Adipocyte (in vitro differentiated cells): ENCODE data around the gene GRHL1.

Experiments used
- DNase-seq: peaks from one replicate; pipeline ENCODE4 v3.0.0-alpha.2; 2015; ENCODE audit warnings: low read depth
- H3K27me3 ChIP-seq: replicated peaks from 2 replicates; pipeline ENCODE4 v1.7.0; 2013; ENCODE audit warnings: mild to moderate bottlenecking, low read length, moderate library complexity; ENCODE audit not compliant: control insufficient read depth, insufficient read depth
- H3K36me3 ChIP-seq: 2 replicates; pipeline ENCODE4 v1.7.0; 2013; ENCODE audit warnings: low read length, mild to moderate bottlenecking, moderate library complexity; ENCODE audit not compliant: control insufficient read depth, insufficient read depth, severe bottlenecking
- H3K4me1 ChIP-seq: 2 replicates; pipeline ENCODE4 v1.7.0; 2013; ENCODE audit warnings: mild to moderate bottlenecking, low read length, moderate library complexity; ENCODE audit not compliant: control insufficient read depth, insufficient read depth
- H3K4me3 ChIP-seq: 2 replicates; pipeline ENCODE4 v1.7.0; 2013; ENCODE audit warnings: mild to moderate bottlenecking, low read length, moderate library complexity
- H3K9ac ChIP-seq: 2 replicates; pipeline ENCODE4 v1.7.0; 2013; ENCODE audit warnings: mild to moderate bottlenecking, low read length, moderate library complexity
- H3K9me3 ChIP-seq: 2 replicates; pipeline ENCODE4 v1.7.0; 2013; ENCODE audit warnings: mild to moderate bottlenecking, low read length, moderate library complexity; ENCODE audit not compliant: control insufficient read depth

GRHL1 gene

DNA sequence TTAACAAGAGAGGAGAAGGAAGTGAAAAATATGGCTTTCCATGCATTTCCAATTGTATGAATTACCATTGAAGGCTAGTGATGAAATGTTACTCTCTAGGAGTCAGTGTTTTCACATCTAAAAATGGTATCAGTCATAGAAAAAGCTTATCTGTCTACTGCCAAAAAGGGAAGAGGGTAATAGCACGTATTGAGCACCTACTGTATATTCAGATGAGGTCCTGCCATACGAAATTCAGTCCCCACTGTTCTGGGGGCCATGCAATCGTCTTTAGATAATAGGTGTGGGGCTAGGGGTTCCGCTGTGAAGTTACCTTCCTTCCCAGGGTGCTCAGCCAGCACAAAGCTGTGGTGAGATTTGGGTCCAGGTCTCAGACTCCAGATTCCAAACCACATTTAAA is 14.2 kb upstream of the GRHL1 start:
- Histone ChIP-seq H3K36me3 (peaks cover 26% of the 10 kb centered on the region), H3K27me3 (no peaks in the 10 kb centered on the region), H3K9me3 (no peaks in the 10 kb centered on the region), H3K9ac (no peak overlapping the region), H3K4me1 (peaks cover 12% of the 10 kb centered on the region), H3K4me3 (no peak overlapping the region)
- no peak for DNase-seq

DNA sequence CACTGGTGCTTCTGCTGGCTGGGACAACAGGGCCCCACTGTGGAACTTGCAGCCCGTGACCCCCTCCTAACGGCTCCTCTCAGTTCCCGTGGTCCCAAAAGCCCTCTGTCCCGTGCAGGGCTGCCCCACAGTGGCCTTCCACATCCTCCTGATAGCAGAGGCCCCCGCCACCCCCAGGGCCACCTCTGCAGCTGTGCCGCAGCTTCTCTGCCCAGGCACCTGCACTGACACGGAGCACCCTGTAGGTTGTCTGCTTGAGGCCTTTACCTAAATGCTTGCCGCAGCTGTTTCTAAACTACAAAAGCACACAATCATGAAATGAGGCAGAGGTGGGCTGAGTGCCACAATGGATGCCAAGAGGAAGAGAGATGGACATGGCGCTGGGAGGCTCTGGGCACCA is 13.5 kb upstream of the GRHL1 start:
- DNase-seq = no peak
- Histone ChIP-seq H3K27me3 (no peaks in the 10 kb centered on the region), H3K9ac (no peak overlapping the region), H3K36me3 (peaks cover 22% of the 10 kb centered on the region), H3K4me1 (peaks cover 12% of the 10 kb centered on the region), H3K9me3 (no peaks in the 10 kb centered on the region), H3K4me3 (no peak overlapping the region)

DNA sequence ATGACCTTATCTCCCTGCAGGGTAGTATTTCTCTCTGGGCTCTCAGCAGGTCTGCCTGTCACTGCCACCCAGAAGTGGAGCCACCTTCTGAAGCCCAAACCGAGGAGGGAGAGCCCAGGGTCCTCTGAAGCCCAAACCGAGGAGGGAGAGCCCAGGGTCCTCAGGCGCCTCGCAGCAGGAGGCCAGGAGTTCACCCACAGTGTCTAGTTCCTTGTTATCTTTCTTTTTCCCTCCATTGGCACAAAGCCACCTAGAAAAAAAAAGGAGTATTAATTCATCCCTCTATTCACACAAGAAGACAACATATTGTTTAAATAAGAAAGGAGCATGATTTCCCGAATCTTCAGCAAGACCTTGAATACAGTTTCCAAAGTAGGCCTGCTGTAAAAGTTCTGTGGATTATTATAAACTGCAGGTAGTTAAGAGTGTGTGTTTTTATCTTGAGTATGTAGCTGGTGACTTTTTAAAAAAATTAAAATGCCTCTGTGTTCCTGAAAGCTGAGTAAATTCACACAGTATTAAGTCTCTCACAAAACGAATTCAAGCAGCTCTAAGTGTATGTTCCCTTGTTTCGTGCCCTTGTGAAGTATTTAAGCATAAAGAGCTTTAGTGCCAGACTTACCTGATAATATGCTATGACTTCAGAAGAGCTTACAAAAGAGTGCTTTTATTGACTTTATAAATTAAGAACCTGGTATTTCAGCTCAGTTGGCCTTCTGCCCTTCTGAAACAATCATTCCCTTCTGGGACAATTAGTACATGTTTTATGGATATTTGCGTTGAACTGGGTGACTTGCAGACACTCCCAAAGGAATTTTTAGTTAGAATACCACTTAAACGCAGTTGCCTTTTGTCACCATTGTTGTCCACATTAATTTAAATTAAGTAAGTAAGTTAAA is 11.7 kb upstream of the GRHL1 start:
- Histone ChIP-seq H3K36me3 (peaks cover 6% of the 10 kb centered on the region), H3K4me1 (peaks cover 16% of the 10 kb centered on the region), H3K4me3 (no peak overlapping the region), H3K9ac (no peak overlapping the region), H3K27me3 (no peaks in the 10 kb centered on the region), H3K9me3 (no peaks in the 10 kb centered on the region)
- no peak for DNase-seq

DNA sequence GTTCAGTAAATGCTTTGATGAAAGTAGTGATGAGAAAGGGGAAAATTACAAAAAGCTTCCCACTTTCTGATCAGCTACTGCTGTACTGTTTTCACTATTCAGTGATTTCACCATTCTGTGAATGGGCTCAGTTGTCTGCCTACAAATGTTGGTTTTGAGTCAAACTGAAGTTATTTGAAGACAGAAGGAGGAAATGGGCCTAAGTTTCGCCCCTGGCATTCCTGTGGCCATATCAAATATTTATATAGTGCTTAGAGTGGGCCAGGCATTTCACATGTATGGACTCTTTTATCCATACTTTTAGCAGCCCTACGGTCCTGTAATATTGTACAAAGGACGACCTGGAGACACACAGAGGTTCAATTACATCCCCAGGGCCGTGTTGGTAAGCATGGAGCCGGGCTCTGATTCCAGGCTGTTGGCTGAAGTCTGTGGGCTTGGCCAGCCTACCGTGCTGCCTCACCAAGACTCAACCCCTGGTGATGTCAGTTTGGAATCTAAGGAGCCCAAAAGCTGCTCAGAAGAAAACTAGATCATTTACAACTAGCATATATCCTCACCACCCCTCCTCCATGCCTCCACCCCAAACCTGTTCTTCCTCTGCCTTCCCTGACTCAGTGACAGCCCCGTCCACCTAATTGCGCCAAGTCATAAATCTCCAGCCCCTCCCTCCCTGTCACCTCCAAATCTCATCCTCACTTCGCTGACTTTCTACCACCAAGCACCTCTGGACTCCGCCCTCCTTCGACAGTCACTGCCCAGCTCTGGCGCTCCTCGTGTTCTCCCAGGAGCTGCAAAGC is 10.1 kb upstream of the GRHL1 start:
- H3K36me3 ChIP-seq = no peaks in the 10 kb centered on the region
- H3K4me3 ChIP-seq = no peak overlapping the region
- H3K4me1 ChIP-seq = peaks cover 16% of the 10 kb centered on the region
- H3K9me3 ChIP-seq = no peaks in the 10 kb centered on the region
- peak; percentile 76 for DNase-seq
- H3K27me3 ChIP-seq = peaks cover 8% of the 10 kb centered on the region
- H3K9ac ChIP-seq = no peak overlapping the region

DNA sequence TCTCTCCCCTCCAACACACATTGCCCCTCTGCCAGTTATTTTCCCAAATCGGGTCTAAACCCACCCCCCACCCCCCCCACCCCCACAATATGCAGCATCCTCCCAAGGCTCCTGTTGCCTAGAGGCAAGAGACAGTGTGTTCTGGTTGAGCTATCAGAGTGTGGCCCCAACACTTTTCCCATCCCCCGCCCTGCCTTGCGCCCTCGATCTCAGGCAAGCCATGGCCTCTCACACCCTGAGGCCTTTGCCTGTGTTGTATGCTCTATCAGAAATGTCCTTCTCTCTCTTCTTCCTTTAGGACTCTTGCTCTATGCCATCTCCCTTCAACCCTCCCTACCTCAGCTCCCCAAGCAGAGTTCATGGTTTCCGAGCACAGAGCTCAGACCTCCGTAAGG is 9.5 kb upstream of the GRHL1 start:
- no peaks in the 10 kb centered on the region for H3K9me3 ChIP-seq
- H3K4me1 ChIP-seq = peaks cover 16% of the 10 kb centered on the region
- peaks cover 8% of the 10 kb centered on the region for H3K27me3 ChIP-seq
- H3K4me3 ChIP-seq = no peak overlapping the region
- DNase-seq = no peak
- H3K9ac ChIP-seq = no peak overlapping the region
- no peaks in the 10 kb centered on the region for H3K36me3 ChIP-seq

DNA sequence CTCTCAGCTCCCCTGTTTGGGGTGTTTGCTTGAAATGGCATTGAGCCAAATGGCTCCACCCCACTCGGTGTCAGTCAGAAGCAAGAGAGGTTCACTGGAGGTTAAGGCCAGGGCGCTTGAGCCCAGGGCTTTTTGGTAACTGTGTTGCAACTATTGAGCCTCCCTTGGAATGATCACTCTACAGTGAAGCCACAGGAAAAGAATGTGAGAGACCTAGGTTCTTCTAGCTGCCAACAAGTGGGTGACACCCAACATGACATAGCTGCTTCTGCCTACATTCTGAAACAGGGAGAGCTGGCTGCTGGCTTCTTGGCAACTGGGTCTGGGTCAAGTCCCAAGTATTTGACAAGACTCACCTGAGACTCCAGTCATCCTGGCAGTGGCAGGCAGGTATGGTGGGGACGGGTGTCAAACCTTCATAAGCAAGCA is 7.1 kb upstream of the GRHL1 start:
- H3K27me3 ChIP-seq = peaks cover 8% of the 10 kb centered on the region
- peak; percentile 20 for DNase-seq
- no peaks in the 10 kb centered on the region for H3K9me3 ChIP-seq
- no peaks in the 10 kb centered on the region for H3K36me3 ChIP-seq
- H3K9ac ChIP-seq = no peak overlapping the region
- H3K4me3 ChIP-seq = no peak overlapping the region
- H3K4me1 ChIP-seq = peaks cover 16% of the 10 kb centered on the region

DNA sequence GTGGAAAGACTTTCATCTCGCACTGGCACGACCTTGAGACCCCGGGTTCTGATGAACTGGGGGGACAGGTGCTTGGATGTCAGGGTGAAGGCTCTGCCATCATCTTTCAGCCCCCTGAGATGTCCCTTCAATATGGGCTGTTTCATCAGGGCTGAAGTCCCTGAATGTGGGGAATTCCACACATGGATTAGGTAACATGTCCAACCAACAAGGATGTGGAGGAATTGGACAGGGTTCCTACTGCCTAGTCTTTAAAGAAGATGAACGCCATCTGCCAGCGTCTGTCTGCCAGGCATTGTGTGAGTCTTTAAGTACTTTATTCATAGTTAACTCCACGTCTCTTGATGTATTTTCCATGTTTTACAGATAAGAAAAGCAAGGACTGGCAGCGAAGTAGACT is 5.9 kb upstream of the GRHL1 start:
- H3K27me3 ChIP-seq = peaks cover 8% of the 10 kb centered on the region
- H3K4me1 ChIP-seq = peaks cover 15% of the 10 kb centered on the region
- H3K9me3 ChIP-seq = no peaks in the 10 kb centered on the region
- DNase-seq = peak; percentile 10
- H3K9ac ChIP-seq = no peak overlapping the region
- H3K36me3 ChIP-seq = no peaks in the 10 kb centered on the region
- no peak overlapping the region for H3K4me3 ChIP-seq

DNA sequence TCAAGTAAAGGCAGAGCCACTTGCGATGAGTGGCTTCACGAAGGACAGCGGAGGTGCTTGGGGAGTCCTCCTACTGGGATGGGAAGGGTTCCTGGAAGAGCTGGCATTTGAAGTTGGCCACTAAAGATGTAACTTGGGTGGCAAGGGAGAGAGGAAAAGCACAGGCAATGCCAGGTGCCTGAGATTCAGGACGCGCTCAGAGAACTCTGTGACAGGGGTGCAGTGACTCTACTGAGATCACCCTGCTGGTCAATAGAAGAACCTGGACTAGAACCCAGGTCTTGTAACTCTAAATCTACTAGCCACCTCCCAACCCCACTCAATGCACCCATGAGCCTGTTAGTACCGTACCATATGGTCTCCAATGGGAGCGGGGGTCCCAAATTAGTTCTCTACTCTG is 5.4 kb upstream of the GRHL1 start:
- H3K27me3 ChIP-seq = peaks cover 8% of the 10 kb centered on the region
- H3K9me3 ChIP-seq = no peaks in the 10 kb centered on the region
- no peaks in the 10 kb centered on the region for H3K36me3 ChIP-seq
- no peak for DNase-seq
- H3K4me3 ChIP-seq = no peak overlapping the region
- H3K9ac ChIP-seq = no peak overlapping the region
- H3K4me1 ChIP-seq = peaks cover 10% of the 10 kb centered on the region

DNA sequence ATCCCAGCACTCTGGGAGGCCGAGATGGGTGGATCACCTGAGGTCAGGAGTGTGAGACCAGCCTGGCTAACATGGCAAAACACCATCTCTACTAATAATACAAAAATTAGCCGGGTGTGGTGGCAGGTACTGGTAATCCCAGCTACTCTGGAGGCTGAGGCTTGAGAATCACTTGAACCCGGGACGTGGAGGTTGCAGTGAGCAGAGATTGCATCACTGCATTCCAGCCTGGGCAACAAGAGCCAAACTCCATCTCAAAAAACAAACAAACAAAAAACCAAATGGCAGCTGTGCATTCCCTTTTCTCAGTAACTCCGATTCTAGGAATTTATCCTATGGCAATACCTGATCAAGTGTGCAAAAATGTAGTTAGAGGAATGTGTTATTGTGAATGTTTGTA is 4.7 kb upstream of the GRHL1 start:
- Histone ChIP-seq H3K4me1 (peaks cover 4% of the 10 kb centered on the region), H3K9me3 (no peaks in the 10 kb centered on the region), H3K36me3 (no peaks in the 10 kb centered on the region), H3K4me3 (no peak overlapping the region), H3K9ac (no peak overlapping the region), H3K27me3 (peaks cover 8% of the 10 kb centered on the region)
- DNase-seq = peak; percentile 11

DNA sequence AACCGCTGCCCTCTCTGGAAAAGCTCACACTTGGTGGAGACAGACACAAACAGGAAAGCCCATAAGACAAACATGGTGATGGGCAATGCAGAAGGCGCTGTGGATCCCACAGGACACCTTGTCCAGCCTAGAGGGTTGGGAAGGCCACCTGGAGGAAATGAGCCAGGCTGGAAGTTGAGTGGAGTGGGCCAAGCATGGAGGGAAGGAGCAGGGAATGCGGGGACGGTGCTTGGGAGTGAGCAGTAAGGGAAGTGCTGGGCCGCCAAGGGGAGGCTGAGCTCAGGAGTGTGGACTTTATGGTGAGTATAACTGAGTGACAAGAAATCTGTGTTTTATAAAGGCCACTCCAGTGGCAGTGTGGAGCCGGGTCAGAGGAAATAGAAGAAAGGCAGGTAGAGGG is 2.8 kb upstream of the GRHL1 start:
- H3K36me3 ChIP-seq = no peaks in the 10 kb centered on the region
- H3K4me3 ChIP-seq = no peak overlapping the region
- H3K9me3 ChIP-seq = no peaks in the 10 kb centered on the region
- H3K4me1 ChIP-seq = peaks cover 4% of the 10 kb centered on the region
- no peak overlapping the region for H3K9ac ChIP-seq
- peaks cover 8% of the 10 kb centered on the region for H3K27me3 ChIP-seq
- no peak for DNase-seq

DNA sequence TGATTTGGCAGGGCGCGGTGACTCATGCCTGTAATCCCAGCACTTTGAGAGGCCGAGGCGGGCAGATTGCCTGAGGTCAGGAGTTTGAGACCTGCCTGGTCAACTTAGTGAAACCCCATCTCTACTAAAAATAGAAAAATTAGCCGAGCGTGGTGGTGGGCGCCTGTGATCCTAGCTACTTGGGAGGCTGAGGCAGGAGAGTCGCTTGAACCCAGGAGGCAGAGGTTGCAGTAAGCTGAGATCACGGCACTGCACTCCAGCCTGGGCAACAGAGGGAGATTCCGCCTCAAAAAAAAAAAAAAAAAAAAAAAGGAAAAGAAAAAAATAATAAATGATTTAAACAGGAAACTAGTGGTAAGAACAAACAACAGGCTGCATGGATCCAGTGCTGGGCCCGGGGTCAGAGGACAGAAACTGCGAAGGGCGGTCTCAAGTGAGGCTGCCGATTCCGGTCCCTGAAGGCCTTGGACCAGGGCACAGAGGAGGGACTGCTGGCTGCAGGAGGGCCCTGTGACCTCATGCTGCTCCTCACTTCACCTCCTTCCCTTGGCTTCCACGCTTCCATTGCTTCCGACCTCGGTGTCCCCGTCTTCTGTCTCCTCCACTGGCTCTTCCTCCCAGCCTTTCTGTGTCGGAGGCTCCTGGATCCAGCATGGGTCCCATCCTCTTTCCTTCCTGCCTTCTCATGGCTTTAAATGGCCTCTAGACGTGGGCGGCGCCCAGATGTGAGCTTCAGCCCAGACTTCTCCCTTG is 2.1 kb upstream of the GRHL1 start:
- H3K4me3 ChIP-seq = no peak overlapping the region
- no peaks in the 10 kb centered on the region for H3K36me3 ChIP-seq
- peaks cover 8% of the 10 kb centered on the region for H3K27me3 ChIP-seq
- DNase-seq = no peak
- H3K4me1 ChIP-seq = peaks cover 5% of the 10 kb centered on the region
- H3K9me3 ChIP-seq = no peaks in the 10 kb centered on the region
- H3K9ac ChIP-seq = no peak overlapping the region
